ENCODE results near the gene FOXP3.
"Not testable (repeated sequence)": the region's sequence is repeated elsewhere in the genome, so short reads cannot be mapped to it uniquely, and the experiment has no call there.

The FOXP3 gene

GRCh38 chrX:49299293-49299692 lies 34.8 kb upstream of the FOXP3 start:
- not testable (repeated sequence) for DNase-seq; H4K8ac ChIP-seq (ENCODE audit: low read length); H3K18ac ChIP-seq (ENCODE audit: low read depth in 1 of 2, low read length in 2 of 2); H2BK15ac ChIP-seq (ENCODE audit: low read depth, poor library complexity, severe bottlenecking); H3K4me3 ChIP-seq (ENCODE audit: insufficient read depth in 1 of 2, low read depth in 1 of 2, low read length in 2 of 2); H2BK12ac ChIP-seq (ENCODE audit: low read length in 2 of 2); H3K4me1 ChIP-seq (ENCODE audit: control insufficient read depth, insufficient read depth, low read depth, low read length); H4K91ac ChIP-seq (ENCODE audit: low read length); H3K4me2 ChIP-seq (ENCODE audit: low read length, poor library complexity, severe bottlenecking); H3K79me1 ChIP-seq (replicated peaks; ENCODE audit: low read length, poor library complexity, severe bottlenecking); H3K4ac ChIP-seq (ENCODE audit: low read depth in 1 of 2, low read length in 2 of 2); H2AK5ac ChIP-seq (ENCODE audit: low read length, severe bottlenecking); H3K36me3 ChIP-seq (ENCODE audit: control insufficient read depth in 1 of 2, insufficient read depth in 2 of 2, low read depth in 1 of 2, low read length in 2 of 2); H2BK5ac ChIP-seq (ENCODE audit: low read depth, low read length, poor library complexity, severe bottlenecking); H3K23ac ChIP-seq (ENCODE audit: low read length in 2 of 2); H2AFZ ChIP-seq (ENCODE audit: low read depth, low read length); H3K9me3 ChIP-seq (ENCODE audit: control insufficient read depth, low read length); H3K27ac ChIP-seq (ENCODE audit: low read length, poor library complexity, severe bottlenecking); H3K9ac ChIP-seq (ENCODE audit: low read length); H2BK120ac ChIP-seq (ENCODE audit: low read depth, low read length); H3K14ac ChIP-seq (ENCODE audit: low read length in 2 of 2)
- 98% methylated on average over 5 of the region's 5 CpGs for WGBS
- H3K27me3 ChIP-seq (ENCODE audit: control insufficient read depth in 1 of 2, insufficient read depth in 1 of 2, low read length in 2 of 2), result peaks cover 0 to 18% of the 10 kb centered on the region in 2 experiments

GRCh38 chrX:49292400-49293362 lies 28.2 kb upstream of the FOXP3 start:
- H2BK5ac ChIP-seq (ENCODE audit: low read depth, low read length, poor library complexity, severe bottlenecking), result no peak overlapping the region
- no peak overlapping the region for H4K8ac ChIP-seq (ENCODE audit: low read length)
- H3K4me3 ChIP-seq (ENCODE audit: insufficient read depth in 1 of 2, low read depth in 1 of 2, low read length in 2 of 2), result no peak overlapping the region
- H3K4me1 ChIP-seq (ENCODE audit: control insufficient read depth, insufficient read depth, low read depth, low read length), result no peaks in the 10 kb centered on the region
- H2AK5ac ChIP-seq (ENCODE audit: low read length, severe bottlenecking), result no peak overlapping the region
- H3K18ac ChIP-seq (ENCODE audit: low read depth in 1 of 2, low read length in 2 of 2), result no peak overlapping the region
- H3K9me3 ChIP-seq (ENCODE audit: control insufficient read depth, low read length), result no peaks in the 10 kb centered on the region
- H2AFZ ChIP-seq (ENCODE audit: low read depth, low read length), result no peak overlapping the region
- H2BK15ac ChIP-seq (ENCODE audit: low read depth, poor library complexity, severe bottlenecking), result no peak overlapping the region
- WGBS, result 91% methylated on average over 10 of the region's 17 CpGs
- H3K23ac ChIP-seq (ENCODE audit: low read length in 2 of 2), result no peak overlapping the region
- H4K91ac ChIP-seq (ENCODE audit: low read length), result no peak overlapping the region
- H3K36me3 ChIP-seq (ENCODE audit: control insufficient read depth in 1 of 2, insufficient read depth in 2 of 2, low read depth in 1 of 2, low read length in 2 of 2), result no peaks in the 10 kb centered on the region
- DNase-seq, result no peak
- no peak overlapping the region for H3K27ac ChIP-seq (ENCODE audit: low read length, poor library complexity, severe bottlenecking)
- no peak overlapping the region for H2BK120ac ChIP-seq (ENCODE audit: low read depth, low read length)
- no peak overlapping the region for H3K4me2 ChIP-seq (ENCODE audit: low read length, poor library complexity, severe bottlenecking)
- no peak overlapping the region for H2BK12ac ChIP-seq (ENCODE audit: low read length in 2 of 2)
- H3K79me1 ChIP-seq (replicated peaks; ENCODE audit: low read length, poor library complexity, severe bottlenecking), result no peaks in the 10 kb centered on the region
- peaks cover 0 to 21% of the 10 kb centered on the region in 2 experiments for H3K27me3 ChIP-seq (ENCODE audit: control insufficient read depth in 1 of 2, insufficient read depth in 1 of 2, low read length in 2 of 2)
- no peak overlapping the region for H3K4ac ChIP-seq (ENCODE audit: low read depth in 1 of 2, low read length in 2 of 2)
- H3K14ac ChIP-seq (ENCODE audit: low read length in 2 of 2), result no peak overlapping the region
- H3K9ac ChIP-seq (ENCODE audit: low read length), result no peak overlapping the region

DNA sequence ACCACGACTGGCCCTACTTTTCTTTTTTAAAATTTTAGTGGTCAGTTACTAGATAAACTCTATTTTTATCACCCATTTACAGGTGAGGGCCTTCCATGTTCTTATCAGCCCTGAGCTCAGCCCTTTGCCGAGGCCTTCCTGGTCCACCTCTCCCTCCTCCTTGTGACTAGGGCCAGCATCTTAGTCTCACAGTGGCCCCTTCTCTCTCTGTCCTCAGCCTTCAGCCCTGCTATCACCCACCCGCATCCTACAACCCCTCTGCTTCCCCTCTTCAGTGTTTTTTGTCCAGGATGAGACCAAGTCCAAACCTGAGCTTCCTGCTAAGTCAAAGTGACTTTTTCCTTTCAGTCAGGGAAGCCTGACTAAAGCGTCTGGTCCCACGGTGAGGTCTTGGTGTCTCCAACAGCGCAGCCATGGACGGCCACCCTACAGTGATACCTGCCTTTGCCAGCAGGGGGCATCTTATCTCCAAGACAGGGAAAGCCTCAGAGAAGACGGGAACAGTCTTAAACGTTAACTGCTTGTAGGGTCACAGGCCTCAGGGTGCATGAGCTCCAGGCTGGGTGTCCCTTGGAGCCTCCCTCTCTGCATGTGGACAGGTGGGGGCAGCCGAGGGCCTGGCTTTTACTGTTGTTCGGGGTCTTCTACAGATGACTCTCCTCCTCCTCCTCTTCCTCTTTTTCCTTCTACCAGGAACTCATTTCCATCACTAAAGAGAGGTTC lies 27.3 kb upstream of the FOXP3 start:
- Histone ChIP-seq H3K18ac (ENCODE audit: low read depth in 1 of 2, low read length in 2 of 2) (no peak overlapping the region), H3K9me3 (ENCODE audit: control insufficient read depth, low read length) (no peaks in the 10 kb centered on the region), H3K9ac (ENCODE audit: low read length) (no peak overlapping the region), H2BK5ac (ENCODE audit: low read depth, low read length, poor library complexity, severe bottlenecking) (no peak overlapping the region), H2AFZ (ENCODE audit: low read depth, low read length) (no peak overlapping the region), H3K4me1 (ENCODE audit: control insufficient read depth, insufficient read depth, low read depth, low read length) (no peaks in the 10 kb centered on the region), H3K4ac (ENCODE audit: low read depth in 1 of 2, low read length in 2 of 2) (no peak overlapping the region), H2BK12ac (ENCODE audit: low read length in 2 of 2) (no peak overlapping the region), H3K14ac (ENCODE audit: low read length in 2 of 2) (no peak overlapping the region), H2BK15ac (ENCODE audit: low read depth, poor library complexity, severe bottlenecking) (no peak overlapping the region), H3K4me2 (ENCODE audit: low read length, poor library complexity, severe bottlenecking) (no peak overlapping the region), H4K91ac (ENCODE audit: low read length) (no peak overlapping the region), H3K27ac (ENCODE audit: low read length, poor library complexity, severe bottlenecking) (no peak overlapping the region), H3K23ac (ENCODE audit: low read length in 2 of 2) (no peak overlapping the region), H3K36me3 (ENCODE audit: control insufficient read depth in 1 of 2, insufficient read depth in 2 of 2, low read depth in 1 of 2, low read length in 2 of 2) (peaks cover 0 to 1% of the 10 kb centered on the region in 2 experiments), H4K8ac (ENCODE audit: low read length) (no peak overlapping the region), H3K27me3 (ENCODE audit: control insufficient read depth in 1 of 2, insufficient read depth in 1 of 2, low read length in 2 of 2) (peaks cover 0 to 23% of the 10 kb centered on the region in 2 experiments), H2AK5ac (ENCODE audit: low read length, severe bottlenecking) (no peak overlapping the region), H3K4me3 (ENCODE audit: insufficient read depth in 1 of 2, low read depth in 1 of 2, low read length in 2 of 2) (no peak overlapping the region), H2BK120ac (ENCODE audit: low read depth, low read length) (no peak overlapping the region), H3K79me1 (replicated peaks; ENCODE audit: low read length, poor library complexity, severe bottlenecking) (no peaks in the 10 kb centered on the region)
- 40% methylated on average over 10 of the region's 11 CpGs for WGBS
- peak; percentile 38 for DNase-seq

DNA sequence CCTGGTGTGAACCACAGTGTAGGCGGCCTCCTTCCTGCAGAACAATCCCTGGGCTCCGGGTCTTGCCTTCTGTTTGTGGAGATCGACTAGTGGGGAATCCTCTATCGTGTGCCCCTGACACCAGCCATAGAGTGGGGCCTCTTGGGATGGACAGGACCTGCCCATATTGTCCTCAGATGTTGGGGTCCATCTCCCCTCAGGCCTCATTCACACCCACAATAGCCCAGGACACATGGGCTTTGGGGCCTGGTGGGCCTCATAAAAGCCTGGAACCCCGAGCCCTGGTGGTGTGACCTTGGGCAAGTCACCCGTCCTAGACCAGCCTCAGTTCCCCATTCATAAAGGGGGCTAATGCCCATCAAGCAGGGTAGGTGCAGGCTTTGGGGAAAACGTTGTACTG lies 25.7 kb upstream of the FOXP3 start:
- no peak overlapping the region for H2BK12ac ChIP-seq (ENCODE audit: low read length in 2 of 2)
- no peak for DNase-seq
- no peaks in the 10 kb centered on the region for H3K4me1 ChIP-seq (ENCODE audit: control insufficient read depth, insufficient read depth, low read depth, low read length)
- H3K27me3 ChIP-seq (ENCODE audit: control insufficient read depth in 1 of 2, insufficient read depth in 1 of 2, low read length in 2 of 2), result peaks cover 0 to 25% of the 10 kb centered on the region in 2 experiments
- 73% methylated on average over 5 of the region's 7 CpGs for WGBS
- H2BK120ac ChIP-seq (ENCODE audit: low read depth, low read length), result no peak overlapping the region
- no peak overlapping the region for H2AK5ac ChIP-seq (ENCODE audit: low read length, severe bottlenecking)
- no peak overlapping the region for H3K4ac ChIP-seq (ENCODE audit: low read depth in 1 of 2, low read length in 2 of 2)
- H2AFZ ChIP-seq (ENCODE audit: low read depth, low read length), result no peak overlapping the region
- no peak overlapping the region for H3K23ac ChIP-seq (ENCODE audit: low read length in 2 of 2)
- H3K18ac ChIP-seq (ENCODE audit: low read depth in 1 of 2, low read length in 2 of 2), result no peak overlapping the region
- no peak overlapping the region for H3K14ac ChIP-seq (ENCODE audit: low read length in 2 of 2)
- H4K91ac ChIP-seq (ENCODE audit: low read length), result no peak overlapping the region
- no peak overlapping the region for H4K8ac ChIP-seq (ENCODE audit: low read length)
- H2BK5ac ChIP-seq (ENCODE audit: low read depth, low read length, poor library complexity, severe bottlenecking), result no peak overlapping the region
- peaks cover 3 to 11% of the 10 kb centered on the region in 2 experiments for H3K36me3 ChIP-seq (ENCODE audit: control insufficient read depth in 1 of 2, insufficient read depth in 2 of 2, low read depth in 1 of 2, low read length in 2 of 2)
- no peak overlapping the region for H3K4me2 ChIP-seq (ENCODE audit: low read length, poor library complexity, severe bottlenecking)
- no peak overlapping the region for H3K9ac ChIP-seq (ENCODE audit: low read length)
- H3K27ac ChIP-seq (ENCODE audit: low read length, poor library complexity, severe bottlenecking), result no peak overlapping the region
- no peaks in the 10 kb centered on the region for H3K79me1 ChIP-seq (replicated peaks; ENCODE audit: low read length, poor library complexity, severe bottlenecking)
- no peak overlapping the region for H3K4me3 ChIP-seq (ENCODE audit: insufficient read depth in 1 of 2, low read depth in 1 of 2, low read length in 2 of 2)
- H3K9me3 ChIP-seq (ENCODE audit: control insufficient read depth, low read length), result no peaks in the 10 kb centered on the region
- H2BK15ac ChIP-seq (ENCODE audit: low read depth, poor library complexity, severe bottlenecking), result no peak overlapping the region

Data from mesenchymal stem cell (in vitro differentiated cells and primary cell).